Smooth muscle cell (in vitro differentiated cells): ENCODE data around the gene CUX1. TPM values are rescaled to one million over a fixed set of nuclear protein-coding genes. Genes with fewer than 3 reads are reported as not detected.

ENCODE experiments used
- DNase-seq: peaks from one replicate; lab custom pipeline; 2025; ENCODE audit not compliant: unreplicated experiment; lab: John Stamatoyannopoulos, UW
- H2AFZ ChIP-seq: fragments of 200-600 bp; sonication (generic); 2 replicates; pipeline ENCODE4 v1.6.0; 2016; ENCODE audit warnings: antibody characterized with exemption, low read depth, mild to moderate bottlenecking
- H3F3A ChIP-seq: fragments of 200-600 bp; sonication (generic); 2 replicates; pipeline ENCODE4 v1.6.0; 2017; ENCODE audit warnings: antibody characterized with exemption, low read depth
- H3K27ac ChIP-seq: fragments of 200-600 bp; sonication (generic); 2 replicates; pipeline ENCODE4 v1.5.1; 2016; ENCODE audit warnings: low read depth, mild to moderate bottlenecking
- H3K27me3 ChIP-seq: fragments of 200-600 bp; sonication (generic); 2 replicates; pipeline ENCODE4 v1.6.1; 2016; ENCODE audit warnings: low read depth, mild to moderate bottlenecking
- H3K36me3 ChIP-seq: fragments of 200-600 bp; sonication (generic); 2 replicates; pipeline ENCODE4 v1.5.1; 2016; ENCODE audit warnings: low read depth
- H3K4me1 ChIP-seq: fragments of 200-600 bp; sonication (generic); 2 replicates; pipeline ENCODE4 v1.5.1; 2016; ENCODE audit warnings: low read depth
- H3K4me2 ChIP-seq: fragments of 200-600 bp; sonication (generic); 2 replicates; pipeline ENCODE4 v1.6.0; 2016; ENCODE audit warnings: mild to moderate bottlenecking
- H3K4me3 ChIP-seq: fragments of 200-600 bp; sonication (generic); 2 replicates; pipeline ENCODE4 v1.5.1; 2016; ENCODE audit warnings: mild to moderate bottlenecking
- H3K79me2 ChIP-seq: fragments of 200-600 bp; sonication (generic); 2 replicates; pipeline ENCODE4 v1.6.0; 2016; ENCODE audit warnings: low read depth, mild to moderate bottlenecking
- H3K9ac ChIP-seq: fragments of 200-600 bp; sonication (generic); 2 replicates; pipeline ENCODE4 v1.6.0; 2016; ENCODE audit warnings: low read depth
- H3K9me3 ChIP-seq: fragments of 200-600 bp; sonication (generic); replicated peaks from 2 replicates; pipeline ENCODE4 v1.5.1; 2016; ENCODE audit warnings: low read depth
- H4K20me1 ChIP-seq: fragments of 200-600 bp; sonication (generic); 2 replicates; pipeline ENCODE4 v1.6.0; 2016; ENCODE audit warnings: low read depth
- WGBS: methylation state at CpG from one replicate; pipeline ENCODE4 v1.1.7; 2016; ENCODE audit warnings: low lambda C conversion rate; 5-methylcytosine and 5-hydroxymethylcytosine counted together
- polyA plus RNA-seq: library from polyadenylated mRNA; unstranded; fragments of >200 nt; fragmentation: Nextera tagmentation; extraction: Ambion mirVana; gene quantifications from 2 replicates; pipeline ENCODE4 v1.2.1, GENCODE V29; 2016
- total RNA-seq: library from RNA; depleted of rRNA; stranded (reverse); fragments of >200 nt; gene quantifications from 2 replicates; pipeline ENCODE4 v1.2.3, GENCODE V29; 2014
- TF ChIP-seq, protein P1 (sequence below): fragments of 200-600 bp; sonication (generic); IDR thresholded peaks from 2 replicates; pipeline ENCODE4 v1.5.1; 2017; ENCODE audit warnings: borderline replicate concordance, mild to moderate bottlenecking, antibody characterized with exemption; ENCODE audit not compliant: insufficient read depth, poor library complexity, severe bottlenecking

Gene CUX1
- total and polyA plus RNA-seq, 2 experiments from 2014 or later = 56.3 to 78.4 TPM

- no peak overlapping the region for H3K9ac ChIP-seq
These were observed 434.3 kb downstream of the CUX1 start for GRCh38 chr7:102251531-102252365.

GRCh38 chr7:102252366-102252982 lies 435.0 kb downstream of the CUX1 start:
- peaks cover 31% of the 10 kb centered on the region for H4K20me1 ChIP-seq
- H3K36me3 ChIP-seq = peaks cover 7% of the 10 kb centered on the region
- H3K4me3 ChIP-seq = no peak overlapping the region
- no peaks in the 10 kb centered on the region for H3K27me3 ChIP-seq
- H3F3A ChIP-seq = no peaks in the 10 kb centered on the region
- no peak overlapping the region for H2AFZ ChIP-seq
- peaks cover 9% of the 10 kb centered on the region for H3K79me2 ChIP-seq
- DNase-seq = no peak
- H3K9ac ChIP-seq = no peak overlapping the region
- WGBS = 84% methylated on average over 11 of the region's 11 CpGs
- H3K4me2 ChIP-seq = no peak overlapping the region
- no peaks in the 10 kb centered on the region for H3K9me3 ChIP-seq
- TF ChIP-seq, protein P1, sequence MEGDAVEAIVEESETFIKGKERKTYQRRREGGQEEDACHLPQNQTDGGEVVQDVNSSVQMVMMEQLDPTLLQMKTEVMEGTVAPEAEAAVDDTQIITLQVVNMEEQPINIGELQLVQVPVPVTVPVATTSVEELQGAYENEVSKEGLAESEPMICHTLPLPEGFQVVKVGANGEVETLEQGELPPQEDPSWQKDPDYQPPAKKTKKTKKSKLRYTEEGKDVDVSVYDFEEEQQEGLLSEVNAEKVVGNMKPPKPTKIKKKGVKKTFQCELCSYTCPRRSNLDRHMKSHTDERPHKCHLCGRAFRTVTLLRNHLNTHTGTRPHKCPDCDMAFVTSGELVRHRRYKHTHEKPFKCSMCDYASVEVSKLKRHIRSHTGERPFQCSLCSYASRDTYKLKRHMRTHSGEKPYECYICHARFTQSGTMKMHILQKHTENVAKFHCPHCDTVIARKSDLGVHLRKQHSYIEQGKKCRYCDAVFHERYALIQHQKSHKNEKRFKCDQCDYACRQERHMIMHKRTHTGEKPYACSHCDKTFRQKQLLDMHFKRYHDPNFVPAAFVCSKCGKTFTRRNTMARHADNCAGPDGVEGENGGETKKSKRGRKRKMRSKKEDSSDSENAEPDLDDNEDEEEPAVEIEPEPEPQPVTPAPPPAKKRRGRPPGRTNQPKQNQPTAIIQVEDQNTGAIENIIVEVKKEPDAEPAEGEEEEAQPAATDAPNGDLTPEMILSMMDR = no peak
- no peak overlapping the region for H3K27ac ChIP-seq
- peaks cover 24% of the 10 kb centered on the region for H3K4me1 ChIP-seq

More at GRCh38 chr7:102251531-102252365, 434.3 kb downstream of the CUX1 start:
- DNase-seq = no peak
- H3K4me2 ChIP-seq = no peak overlapping the region
- H3F3A ChIP-seq = no peaks in the 10 kb centered on the region
- H3K79me2 ChIP-seq = peaks cover 9% of the 10 kb centered on the region
- no peaks in the 10 kb centered on the region for H3K9me3 ChIP-seq
- 90% methylated on average over 7 of the region's 7 CpGs for WGBS
- H4K20me1 ChIP-seq = peaks cover 31% of the 10 kb centered on the region
- TF ChIP-seq, protein P1 = no peak
- no peak overlapping the region for H3K4me3 ChIP-seq
- H3K27ac ChIP-seq = no peak overlapping the region
- no peak overlapping the region for H2AFZ ChIP-seq
- H3K4me1 ChIP-seq = peaks cover 24% of the 10 kb centered on the region
- H3K36me3 ChIP-seq = peaks cover 7% of the 10 kb centered on the region
- no peaks in the 10 kb centered on the region for H3K27me3 ChIP-seq

DNA sequence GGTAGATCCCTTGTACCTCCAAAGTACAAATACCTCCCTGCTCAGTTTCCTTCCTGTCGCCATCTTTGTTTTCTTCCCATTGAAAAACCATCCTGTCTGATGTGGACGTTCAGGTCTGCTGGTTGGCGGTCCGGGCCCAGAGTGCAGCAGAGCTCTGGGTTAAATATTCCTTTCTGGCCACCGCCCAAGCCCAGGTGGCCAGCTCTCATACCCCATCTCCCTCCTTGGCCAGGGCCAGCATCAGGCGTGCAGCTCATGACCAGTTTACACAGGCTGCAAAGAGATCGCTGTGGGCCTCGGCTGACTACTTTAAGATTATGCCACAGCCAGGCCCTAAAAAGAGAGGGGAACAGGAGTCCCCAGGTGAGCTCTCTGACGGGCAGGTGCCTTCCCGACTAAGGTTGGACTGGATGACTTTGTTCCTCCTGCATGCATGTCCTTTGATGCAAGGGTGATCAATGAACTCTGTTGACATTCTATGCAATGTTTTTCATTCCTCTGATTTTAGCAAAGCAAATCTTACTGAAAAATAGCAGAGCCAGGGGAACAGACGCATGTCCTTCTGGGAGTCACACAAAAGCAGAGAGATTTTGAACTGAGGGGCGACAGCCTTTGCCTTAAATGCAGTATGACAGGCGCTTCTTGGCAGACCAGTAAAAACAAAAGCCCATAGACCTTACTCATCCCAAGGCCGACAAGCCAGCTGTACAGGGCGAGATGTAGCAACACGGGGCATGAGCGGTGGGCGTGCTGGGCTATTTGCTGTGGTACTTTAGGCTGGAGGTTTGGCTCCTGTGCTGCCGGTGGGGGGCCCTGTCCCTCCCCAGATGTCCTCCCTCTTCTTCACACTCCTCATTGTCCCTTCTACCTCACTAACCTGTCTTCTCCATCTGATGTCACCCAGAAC lies 435.9 kb downstream of the CUX1 start:
- H3K79me2 ChIP-seq = peaks cover 9% of the 10 kb centered on the region
- no peak overlapping the region for H3K4me3 ChIP-seq
- peaks cover 24% of the 10 kb centered on the region for H3K4me1 ChIP-seq
- H3K27ac ChIP-seq = no peak overlapping the region
- DNase-seq = no peak
- WGBS = 93% methylated on average over 19 of the region's 19 CpGs
- H4K20me1 ChIP-seq = peaks cover 33% of the 10 kb centered on the region
- TF ChIP-seq, protein P1 = no peak
- H3K9ac ChIP-seq = no peak overlapping the region
- H3F3A ChIP-seq = no peaks in the 10 kb centered on the region
- no peaks in the 10 kb centered on the region for H3K9me3 ChIP-seq
- H3K4me2 ChIP-seq = no peak overlapping the region
- no peaks in the 10 kb centered on the region for H3K27me3 ChIP-seq
- H2AFZ ChIP-seq = no peak overlapping the region
- H3K36me3 ChIP-seq = peaks cover 7% of the 10 kb centered on the region
